K562 (cell line): ENCODE results near the gene NYNRIN.

Source experiments
- E4F1 ChIP-seq: fragments of 250-450 bp; sonication (Bioruptor Pico); IDR thresholded peaks from 2 replicates; pipeline ENCODE4 v1.5.0; 2021; ENCODE audit warnings: mild to moderate bottlenecking, borderline replicate concordance
- EHMT2 ChIP-seq: fragments of 450-650 bp; IDR thresholded peaks from 2 replicates; pipeline ENCODE4 v1.6.1; 2018; ENCODE audit warnings: antibody characterized with exemption
- ETV1 ChIP-seq: fragments of 450-650 bp; conservative IDR thresholded peaks from 2 replicates; pipeline ENCODE4 v1.6.1; 2016; ENCODE audit warnings: missing genetic modification characterization, control low read depth, low read depth, missing compliant biosample characterization
- GABPA ChIP-seq: fragments of 200-800 bp; sonication (Bioruptor generic); conservative IDR thresholded peaks from 2 replicates; pipeline ENCODE4 v1.6.1; 2016; ENCODE audit warnings: low read depth, missing genetic modification characterization, missing compliant biosample characterization
- NFIC ChIP-seq: fragments of 450-650 bp; IDR thresholded peaks from 2 replicates; pipeline ENCODE4 v1.6.1; 2017; ENCODE audit warnings: mild to moderate bottlenecking, inconsistent platforms
- NFRKB ChIP-seq: fragments of 450-650 bp; IDR thresholded peaks from 2 replicates; pipeline ENCODE4 v1.6.1; 2016; ENCODE audit warnings: low read depth
- SP1 ChIP-seq: sonication (generic); formaldehyde crosslinking; IDR thresholded peaks from 2 replicates; pipeline ENCODE4 v1.8.1; 2022; ENCODE audit warnings: mild to moderate bottlenecking, missing genetic modification reagents
- TEAD4 ChIP-seq, 2 experiments: sonication (generic) in 1 of 2; formaldehyde crosslinking in 1 of 2; IDR thresholded peaks; 2 replicates each; pipeline versions ENCODE4 v1.6.1 to v1.8.0; 2012 to 2022; ENCODE audit warnings: borderline replicate concordance in 1 of 2, inconsistent platforms in 1 of 2, low read length in 1 of 2, mild to moderate bottlenecking in 1 of 2, missing genetic modification reagents in 1 of 2
- ZKSCAN1 ChIP-seq: fragments of 150-350 bp; IDR thresholded peaks from 2 replicates; pipeline ENCODE4 v1.6.1; 2016; ENCODE audit warnings: low read depth, low read length
- TF ChIP-seq, protein P1 (sequence below): fragments of 450-650 bp; IDR thresholded peaks from 2 replicates; pipeline ENCODE4 v1.6.1; 2017; ENCODE audit warnings: mild to moderate bottlenecking, moderate library complexity

DNA sequence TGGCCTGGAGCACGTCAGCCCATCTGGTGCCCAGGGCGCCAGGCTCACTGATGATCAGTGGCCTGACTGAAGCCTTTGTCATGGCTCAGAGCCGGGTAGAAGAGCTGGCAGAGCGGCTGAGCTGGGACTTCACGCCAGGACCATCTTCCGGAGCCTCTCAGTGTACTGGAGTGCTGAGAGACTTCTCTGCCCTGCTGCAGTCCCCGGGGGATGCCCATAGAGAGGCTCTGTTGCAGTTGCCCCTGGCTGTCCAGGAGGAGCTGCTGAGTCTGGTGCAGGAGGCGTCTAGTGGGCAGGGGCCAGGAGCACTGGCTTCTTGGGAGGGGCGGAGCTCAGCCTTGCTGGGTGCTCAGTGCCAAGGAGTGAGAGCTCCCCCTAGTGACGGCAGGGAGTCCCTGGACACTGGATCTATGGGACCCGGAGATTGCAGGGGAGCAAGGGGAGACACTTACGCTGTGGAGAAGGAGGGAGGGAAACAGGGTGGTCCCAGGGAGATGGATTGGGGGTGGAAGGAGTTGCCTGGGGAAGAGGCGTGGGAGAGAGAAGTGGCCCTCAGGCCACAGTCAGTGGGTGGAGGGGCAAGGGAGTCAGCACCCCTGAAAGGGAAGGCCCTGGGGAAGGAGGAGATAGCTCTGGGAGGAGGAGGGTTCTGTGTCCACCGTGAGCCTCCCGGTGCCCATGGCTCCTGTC is 32.9 kb downstream of the NYNRIN start:
- TF ChIP-seq SP1 (CRISPR knock-in tag) (peak; percentile 62), TEAD4 (IDR thresholded peaks at IDR 0.05; ENCODE audit: low read length) (no peak), TEAD4 (CRISPR knock-in tag; IDR thresholded peaks at IDR 0.05; ENCODE audit: borderline replicate concordance) (no peak), NFRKB (no peak), ETV1 (tag) (no peak), ZKSCAN1 (no peak), GABPA (no peak), E4F1 (no peak), EHMT2 (no peak), NFIC (peak; percentile 50)
- TF ChIP-seq, protein P1, sequence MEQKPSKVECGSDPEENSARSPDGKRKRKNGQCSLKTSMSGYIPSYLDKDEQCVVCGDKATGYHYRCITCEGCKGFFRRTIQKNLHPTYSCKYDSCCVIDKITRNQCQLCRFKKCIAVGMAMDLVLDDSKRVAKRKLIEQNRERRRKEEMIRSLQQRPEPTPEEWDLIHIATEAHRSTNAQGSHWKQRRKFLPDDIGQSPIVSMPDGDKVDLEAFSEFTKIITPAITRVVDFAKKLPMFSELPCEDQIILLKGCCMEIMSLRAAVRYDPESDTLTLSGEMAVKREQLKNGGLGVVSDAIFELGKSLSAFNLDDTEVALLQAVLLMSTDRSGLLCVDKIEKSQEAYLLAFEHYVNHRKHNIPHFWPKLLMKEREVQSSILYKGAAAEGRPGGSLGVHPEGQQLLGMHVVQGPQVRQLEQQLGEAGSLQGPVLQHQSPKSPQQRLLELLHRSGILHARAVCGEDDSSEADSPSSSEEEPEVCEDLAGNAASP = no peak
